HepG2 (cell line): ENCODE measurements around the gene FBXL7. TPM values are rescaled to one million over a fixed set of nuclear protein-coding genes. Genes with fewer than 3 reads are reported as not detected.

Experiments
- ATAC-seq: fragments of 200-7000 bp; cut with Tn5 transposase; 3 replicates; pipeline ENCODE4 v1.9.1; 2020; ENCODE audit warnings: mild to moderate bottlenecking, moderate library complexity
- BruUV-seq: library from RNA; stranded (reverse); fragments of 400-500 nt; replicated peaks from 2 replicates; lab custom pipeline; 2021; lab: Mats Ljungman, UMichigan
- CTCF ChIA-PET: fragments of 300-600 bp; formaldehyde crosslinking; extraction: SDS; loops from one replicate; lab custom pipeline; 2021; ENCODE audit warnings: low total read pairs, inconsistent platforms, low intra/inter-chr PET ratio; lab: Yijun Ruan, JAX
- POLR2A ChIA-PET: fragments of 350-600 bp; sonication (Branson Sonifier 250); formaldehyde crosslinking; loops from one replicate; lab custom pipeline; 2020; ENCODE audit warnings: antibody characterized with exemption, inconsistent platforms; lab: Yijun Ruan, JAX
- DNase-seq: peaks from one replicate; pipeline ENCODE4 v3.0.0-alpha.2; 2015; ENCODE audit warnings: low spot score
- FAIRE-seq: peaks from 3 replicates; lab custom pipeline; 2011; peaks lifted over from hg19 to GRCh38; lab: Jason Lieb, UNC
- H2AFZ ChIP-seq: one replicate; pipeline ENCODE4 v1.6.1; 2011; ENCODE audit warnings: low read length, inconsistent platforms
- H3K27ac ChIP-seq: fragments of 300-600 bp; 3 replicates; pipeline ENCODE4 v1.8.0; 2011; ENCODE audit warnings: mixed run types, mild to moderate bottlenecking, mixed read lengths, low read length, inconsistent platforms; ENCODE audit not compliant: insufficient read depth; ENCODE audit errors: extremely low read length
- H3K27me3 ChIP-seq, 2 experiments: fragments of 200-600 bp in 1 of 2; 2 replicates in 1 of 2; 3 replicates in 1 of 2; pipeline versions ENCODE4 v1.6.0 to v1.8.0; 2011; ENCODE audit warnings: low read length in 2 of 2, mild to moderate bottlenecking in 2 of 2, moderate library complexity in 2 of 2, inconsistent platforms in 1 of 2; ENCODE audit not compliant: insufficient read depth in 2 of 2, control insufficient read depth in 1 of 2
- H3K36me3 ChIP-seq, 2 experiments: fragments of 200-600 bp in 1 of 2; replicated peaks in 1 of 2; 2 replicates in 1 of 2; 3 replicates in 1 of 2; pipeline versions ENCODE4 v1.5.1 to v1.8.0; 2011; ENCODE audit warnings: low read length in 2 of 2, inconsistent platforms in 1 of 2; ENCODE audit not compliant: insufficient read depth in 2 of 2, control insufficient read depth in 1 of 2
- H3K4me1 ChIP-seq: 2 replicates; pipeline ENCODE4 v1.5.1; 2012; ENCODE audit warnings: low read length, inconsistent platforms; ENCODE audit not compliant: insufficient read depth
- H3K4me2 ChIP-seq: 2 replicates; pipeline ENCODE4 v1.6.0; 2011; ENCODE audit warnings: low read depth, low read length, inconsistent platforms
- H3K4me3 ChIP-seq, 3 experiments: fragments of 200-600 bp in 1 of 3; sonication (generic), shearing (Covaris generic) in 1 of 3; replicated peaks in 1 of 3; 2 replicates each; pipeline ENCODE4 v1.5.1; 2011 to 2016; ENCODE audit warnings: low read length in 3 of 3, inconsistent platforms in 2 of 3, low read depth in 2 of 3, mild to moderate bottlenecking in 2 of 3, control low read depth in 1 of 3, mixed read lengths in 1 of 3; ENCODE audit not compliant: insufficient read depth in 1 of 3
- H3K79me2 ChIP-seq: one replicate; pipeline ENCODE4 v1.6.1; 2011; ENCODE audit warnings: low read length, inconsistent platforms; ENCODE audit not compliant: insufficient read depth
- H3K9ac ChIP-seq: 2 replicates; pipeline ENCODE4 v1.6.0; 2011; ENCODE audit warnings: mild to moderate bottlenecking, low read depth, low read length, inconsistent platforms; ENCODE audit not compliant: insufficient read depth
- H3K9me3 ChIP-seq: 2 replicates; pipeline ENCODE4 v1.5.1; 2012; ENCODE audit warnings: mild to moderate bottlenecking, low read length
- H4K20me1 ChIP-seq: 2 replicates; pipeline ENCODE4 v1.6.0; 2011; ENCODE audit warnings: inconsistent platforms, mild to moderate bottlenecking, low read length, moderate library complexity; ENCODE audit not compliant: insufficient read depth
- AHR ChIP-seq: IDR thresholded peaks from 2 replicates; pipeline ENCODE4 v1.6.1; 2018; ENCODE audit warnings: missing genetic modification reagents, missing compliant biosample characterization
- ATF5 ChIP-seq: sonication (generic); formaldehyde crosslinking; IDR thresholded peaks from 2 replicates; pipeline ENCODE4 v1.4.0; 2020; ENCODE audit warnings: mild to moderate bottlenecking, low read depth, missing genetic modification reagents
- BRD4 ChIP-seq: sonication (generic); formaldehyde crosslinking; IDR thresholded peaks from 2 replicates; pipeline ENCODE4 v1.4.0; 2020; ENCODE audit warnings: missing genetic modification reagents
- CREB1 ChIP-seq, 2 experiments: fragments of 450-650 bp in 1 of 2; IDR thresholded peaks; 2 replicates each; pipeline ENCODE4 v1.6.1; 2016 to 2017; ENCODE audit warnings: control low read depth in 1 of 2, mild to moderate bottlenecking in 1 of 2, missing compliant biosample characterization in 1 of 2, missing genetic modification characterization in 1 of 2
- FOXJ3 ChIP-seq: sonication (generic); formaldehyde crosslinking; IDR thresholded peaks from 2 replicates; pipeline ENCODE4 v1.4.0; 2020; ENCODE audit warnings: missing genetic modification reagents, mild to moderate bottlenecking, borderline replicate concordance
- JUNB ChIP-seq: sonication (generic); formaldehyde crosslinking; IDR thresholded peaks from 2 replicates; pipeline ENCODE4 v1.8.0; 2022; ENCODE audit warnings: missing genetic modification reagents, mild to moderate bottlenecking, borderline replicate concordance
- PAX8 ChIP-seq: sonication (generic); formaldehyde crosslinking; IDR thresholded peaks from 2 replicates; pipeline ENCODE4 v1.8.0; 2022; ENCODE audit warnings: mild to moderate bottlenecking, missing genetic modification reagents, borderline replicate concordance
- RXRB ChIP-seq: IDR thresholded peaks from 2 replicates; pipeline ENCODE4 v1.6.1; 2016; ENCODE audit warnings: borderline replicate concordance, missing genetic modification reagents, missing compliant biosample characterization
- SNAI1 ChIP-seq: sonication (generic); formaldehyde crosslinking; IDR thresholded peaks from 2 replicates; pipeline ENCODE4 v1.5.0; 2020; ENCODE audit warnings: mild to moderate bottlenecking, missing genetic modification reagents, borderline replicate concordance
- SRF ChIP-seq: IDR thresholded peaks from 2 replicates; pipeline ENCODE4 v1.6.1; 2011; ENCODE audit warnings: mild to moderate bottlenecking, low read depth, low read length, moderate library complexity
- STAG1 ChIP-seq: sonication (generic); formaldehyde crosslinking; IDR thresholded peaks from 2 replicates; pipeline ENCODE4 v1.4.0; 2020; ENCODE audit warnings: missing genetic modification reagents
- THAP11 ChIP-seq: IDR thresholded peaks from 2 replicates; pipeline ENCODE4 v1.6.1; 2016; ENCODE audit warnings: missing biosample characterization, missing genetic modification reagents
- TSC22D2 ChIP-seq: sonication (generic); formaldehyde crosslinking; IDR thresholded peaks from 2 replicates; pipeline ENCODE4 v1.5.1; 2020; ENCODE audit warnings: missing genetic modification reagents, mild to moderate bottlenecking, borderline replicate concordance
- ZNF263 ChIP-seq: sonication (generic); formaldehyde crosslinking; IDR thresholded peaks from 2 replicates; pipeline ENCODE4 v1.4.0; 2020; ENCODE audit warnings: missing genetic modification reagents
- ZNF274 ChIP-seq: sonication (generic); formaldehyde crosslinking; IDR thresholded peaks from 2 replicates; pipeline ENCODE4 v1.5.1; 2020; ENCODE audit warnings: mild to moderate bottlenecking, missing genetic modification reagents
- ZNF282 ChIP-seq: fragments of 450-650 bp; IDR thresholded peaks from 2 replicates; pipeline ENCODE4 v1.6.1; 2018; ENCODE audit not compliant: partially characterized antibody
- ZNF570 ChIP-seq: sonication (generic); formaldehyde crosslinking; IDR thresholded peaks from 2 replicates; pipeline ENCODE4 v1.4.0; 2020; ENCODE audit warnings: mild to moderate bottlenecking, missing genetic modification reagents, borderline replicate concordance
- ZNF768 ChIP-seq: sonication (generic); formaldehyde crosslinking; IDR thresholded peaks from 2 replicates; pipeline ENCODE4 v1.4.0; 2020; ENCODE audit warnings: missing genetic modification reagents
- ZNF790 ChIP-seq: sonication (generic); formaldehyde crosslinking; IDR thresholded peaks from 2 replicates; pipeline ENCODE4 v1.8.0; 2022; ENCODE audit warnings: missing genetic modification reagents, mild to moderate bottlenecking, borderline replicate concordance
- WGBS: methylation state at CpG from one replicate; pipeline ENCODE4 v1.1.6; 2017; ENCODE audit warnings: low lambda C conversion rate; 5-methylcytosine and 5-hydroxymethylcytosine counted together
- in situ Hi-C: cut with HindIII; loops from 2 replicates; pipeline ENCODE4 v1.10.0; 2017; ENCODE audit warnings: low pct_unique_long_range_greater_than_20kb; ENCODE audit not compliant: extremely low pct_ligation_motif_present
- intact Hi-C: fragments of 100-400 bp; cut with micrococcal nuclease; formaldehyde crosslinking; loops from one replicate; pipeline ENCODE4 v1.10.0; 2022; ENCODE audit not compliant: unreplicated experiment
- polyA plus RNA-seq, 8 experiments: library from polyadenylated mRNA; depleted of rRNA in 3 of 8; stranded (reverse) in 7 of 8; unstranded in 1 of 8; fragments of >200 nt; fragmentation: Illumina TruSeq in 4 of 8; extraction: Trizol in 4 of 8; gene quantifications; 2 replicates each; pipeline versions ENCODE4 v1.2.1 to v1.2.3, GENCODE V29; 2011 to 2016; ENCODE audit warnings: low read depth in 4 of 8, missing spikeins in 1 of 8, mixed read lengths in 1 of 8; ENCODE audit not compliant: insufficient read depth in 1 of 8
- total RNA-seq, 5 experiments: library from RNA; depleted of rRNA; stranded (reverse); fragments of >200 nt; fragmentation: Illumina TruSeq; extraction: Trizol; gene quantifications; 2 replicates each; pipeline ENCODE4 v1.2.3, GENCODE V29; 2016; ENCODE audit warnings: low read depth in 1 of 5

Gene FBXL7
- total and polyA plus RNA-seq, 2 of the 13 experiments (the other 11 are each of a cell fraction or from before 2014, with no cell fraction given): 0.07 TPM; not detected in 1

- Histone ChIP-seq H3K9ac (no peak overlapping the region), H3K79me2 (no peaks in the 10 kb centered on the region), H3K36me3 (no peaks in the 10 kb centered on the region), H3K9me3 (no peaks in the 10 kb centered on the region), H3K4me2 (no peak overlapping the region), H3K27ac (no peak overlapping the region), H4K20me1 (no peaks in the 10 kb centered on the region), H3K4me3 (no peak overlapping the region), H2AFZ (no peak overlapping the region), H3K27me3 (no peaks in the 10 kb centered on the region), H3K4me1 (no peaks in the 10 kb centered on the region)
- POLR2A ChIA-PET: no interaction called here
- 19% methylated on average over 3 of the region's 3 CpGs for WGBS
- intact Hi-C loops (no loop called here), in situ Hi-C loops (no loop called here)
- DNase-seq: no peak
- CTCF ChIA-PET: no interaction called here
- TF ChIP-seq STAG1 (CRISPR knock-in tag) (peak; percentile 35), SNAI1 (CRISPR knock-in tag) (no peak)
- no TSS peak for BruUV-seq
- no peak for FAIRE-seq
- no peak for ATAC-seq
Observed at GRCh38 chr5:15463231-15463980, 36.6 kb upstream of the FBXL7 start.

DNA sequence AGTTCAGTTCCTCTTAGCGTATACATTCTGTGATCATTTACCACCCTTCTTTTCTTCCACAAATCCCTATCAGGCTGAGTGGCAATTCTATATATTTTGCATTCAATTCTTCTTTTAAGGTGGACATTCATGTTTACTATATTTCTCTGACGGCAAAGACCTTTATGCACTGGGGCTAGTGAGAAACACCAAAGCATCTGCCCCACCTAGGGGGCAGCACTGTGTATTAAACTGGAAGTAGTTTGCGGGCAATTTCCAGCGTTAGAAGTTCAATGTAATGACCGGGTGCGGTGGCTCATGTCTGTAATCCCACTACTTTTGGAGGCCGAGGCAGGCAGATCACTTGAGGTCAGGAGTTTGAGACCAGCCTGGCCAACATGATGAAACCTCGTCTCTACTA is 27.9 kb upstream of the FBXL7 start:
- no peak overlapping the region for H3K4me2 ChIP-seq
- intact Hi-C loops (no loop called here), in situ Hi-C loops (no loop called here)
- no peak overlapping the region for H2AFZ ChIP-seq
- ATAC-seq (no peak), DNase-seq (no peak), FAIRE-seq (no peak)
- H3K79me2 ChIP-seq: no peaks in the 10 kb centered on the region
- no peak overlapping the region for H3K4me3 ChIP-seq
- no peaks in the 10 kb centered on the region for H3K4me1 ChIP-seq
- H3K9ac ChIP-seq: no peak overlapping the region
- H3K27ac ChIP-seq: no peak overlapping the region
- BruUV-seq: no TSS peak
- ChIA-PET POLR2A (no interaction called here), CTCF (no interaction called here)
- no peak for TF ChIP-seq ZNF274 (CRISPR knock-in tag)
- no peak for TF ChIP-seq CREB1 (IDR thresholded peaks at IDR 0.05)
- no peak for TF ChIP-seq CREB1 (CRISPR knock-in tag; IDR thresholded peaks at IDR 0.05)
- no peak for TF ChIP-seq ZNF768
- no peak for TF ChIP-seq RXRB
- no peak for TF ChIP-seq BRD4 (CRISPR knock-in tag)
- no peak for TF ChIP-seq AHR (CRISPR knock-in tag)
- TF ChIP-seq JUNB (CRISPR knock-in tag): no peak
- TF ChIP-seq FOXJ3 (CRISPR knock-in tag): no peak
- no peak for TF ChIP-seq ATF5 (CRISPR knock-in tag)
- TF ChIP-seq SRF: no peak
- TF ChIP-seq TSC22D2 (CRISPR knock-in tag): no peak
- TF ChIP-seq ZNF282: no peak
- TF ChIP-seq PAX8 (CRISPR knock-in tag): no peak
- TF ChIP-seq ZNF570: no peak
- no peak for TF ChIP-seq THAP11 (CRISPR knock-in tag)
- no peak for TF ChIP-seq ZNF790 (CRISPR knock-in tag)
- no peak for TF ChIP-seq ZNF263 (CRISPR knock-in tag)
- no peaks in the 10 kb centered on the region for H3K36me3 ChIP-seq
- WGBS: 35% methylated on average over 8 of the region's 8 CpGs
- H3K9me3 ChIP-seq: no peaks in the 10 kb centered on the region
- no peaks in the 10 kb centered on the region for H4K20me1 ChIP-seq
- no peaks in the 10 kb centered on the region for H3K27me3 ChIP-seq
